Mammary epithelial cell (primary cell): ENCODE measurements around the gene FES.

ENCODE experiments used
- EZH2 ChIP-seq: IDR thresholded peaks from 2 replicates; pipeline ENCODE4 v1.6.1; 2012; ENCODE audit warnings: low read length, inconsistent platforms, borderline replicate concordance
- TF ChIP-seq, protein P1 (sequence below), 2 donors: IDR thresholded peaks in 1 of 2; conservative IDR thresholded peaks in 1 of 2; 2 replicates each; pipeline ENCODE4 v1.5.1; 2011 to 2012; ENCODE audit warnings: inconsistent platforms in 2 of 2, low read length in 2 of 2, mild to moderate bottlenecking in 2 of 2, control low read depth in 1 of 2, low read depth in 1 of 2; ENCODE audit not compliant: insufficient read depth in 1 of 2; ENCODE audit errors: extremely low read depth in 1 of 2

- TF ChIP-seq, protein P1, sequence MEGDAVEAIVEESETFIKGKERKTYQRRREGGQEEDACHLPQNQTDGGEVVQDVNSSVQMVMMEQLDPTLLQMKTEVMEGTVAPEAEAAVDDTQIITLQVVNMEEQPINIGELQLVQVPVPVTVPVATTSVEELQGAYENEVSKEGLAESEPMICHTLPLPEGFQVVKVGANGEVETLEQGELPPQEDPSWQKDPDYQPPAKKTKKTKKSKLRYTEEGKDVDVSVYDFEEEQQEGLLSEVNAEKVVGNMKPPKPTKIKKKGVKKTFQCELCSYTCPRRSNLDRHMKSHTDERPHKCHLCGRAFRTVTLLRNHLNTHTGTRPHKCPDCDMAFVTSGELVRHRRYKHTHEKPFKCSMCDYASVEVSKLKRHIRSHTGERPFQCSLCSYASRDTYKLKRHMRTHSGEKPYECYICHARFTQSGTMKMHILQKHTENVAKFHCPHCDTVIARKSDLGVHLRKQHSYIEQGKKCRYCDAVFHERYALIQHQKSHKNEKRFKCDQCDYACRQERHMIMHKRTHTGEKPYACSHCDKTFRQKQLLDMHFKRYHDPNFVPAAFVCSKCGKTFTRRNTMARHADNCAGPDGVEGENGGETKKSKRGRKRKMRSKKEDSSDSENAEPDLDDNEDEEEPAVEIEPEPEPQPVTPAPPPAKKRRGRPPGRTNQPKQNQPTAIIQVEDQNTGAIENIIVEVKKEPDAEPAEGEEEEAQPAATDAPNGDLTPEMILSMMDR (conservative IDR thresholded peaks at IDR 0.05 in 1 of 2, IDR thresholded peaks at IDR 0.05 in 1 of 2; ENCODE audit: extremely low read depth in 1 of 2, insufficient read depth in 1 of 2, low read depth in 1 of 2, low read length in 2 of 2) = no peak
- no peak for TF ChIP-seq EZH2
These were observed 22.0 kb downstream of the FES start for GRCh38 chr15:90906181-90906849.
